HTERT RPE-1 (cell line): ENCODE results near the gene PRDM12.

Source experiments
- in situ Hi-C: fragments of 300-500 bp; cut with MboI; formaldehyde crosslinking; loops from 4 replicates; pipeline ENCODE4 v1.14.3; 2020; ENCODE audit warnings: low sequenced_read_pairs

The PRDM12 gene

DNA sequence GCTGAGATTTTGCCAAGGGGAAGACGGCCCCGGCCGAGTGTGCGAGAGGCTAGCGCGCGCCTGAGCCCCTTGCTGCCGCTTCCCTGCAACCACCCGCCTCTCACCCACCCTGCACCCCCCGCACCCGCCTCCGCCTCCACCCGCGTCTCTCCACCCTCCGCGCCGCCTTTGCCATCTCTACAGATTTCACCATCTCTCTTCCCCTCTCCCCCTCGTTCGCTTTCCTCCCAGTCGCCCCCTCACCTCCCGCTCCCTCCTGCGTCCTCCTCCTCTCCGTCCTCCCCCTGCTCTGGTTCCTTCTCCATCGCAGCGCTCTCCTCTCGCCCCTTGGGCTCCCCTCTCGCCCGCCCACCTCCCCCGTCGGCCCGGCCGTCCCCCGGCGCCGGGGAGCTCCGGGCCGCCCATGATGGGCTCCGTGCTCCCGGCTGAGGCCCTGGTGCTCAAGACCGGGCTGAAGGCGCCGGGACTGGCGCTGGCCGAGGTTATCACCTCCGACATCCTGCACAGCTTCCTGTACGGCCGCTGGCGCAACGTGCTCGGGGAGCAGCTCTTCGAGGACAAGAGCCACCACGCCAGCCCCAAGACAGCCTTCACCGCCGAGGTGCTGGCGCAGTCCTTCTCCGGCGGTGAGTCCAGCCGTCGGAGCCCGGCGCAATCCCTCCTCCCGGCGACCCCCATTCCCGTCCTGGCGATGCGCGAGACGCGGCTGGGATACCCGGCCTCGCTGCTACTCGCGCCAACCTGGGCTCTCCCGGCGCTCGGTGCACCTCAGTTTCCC, at the start of gene PRDM12:
PRDM12 (plus strand) TSS at position 344 of the 778 bp plus-strand sequence; CDS start at position 404, 60 bp downstream.
- in situ Hi-C loops, result no loop called here

GRCh38 chr9:130616451-130616850, 47.9 kb upstream of the PRDM12 start:
- in situ Hi-C loops, result no loop called here

DNA sequence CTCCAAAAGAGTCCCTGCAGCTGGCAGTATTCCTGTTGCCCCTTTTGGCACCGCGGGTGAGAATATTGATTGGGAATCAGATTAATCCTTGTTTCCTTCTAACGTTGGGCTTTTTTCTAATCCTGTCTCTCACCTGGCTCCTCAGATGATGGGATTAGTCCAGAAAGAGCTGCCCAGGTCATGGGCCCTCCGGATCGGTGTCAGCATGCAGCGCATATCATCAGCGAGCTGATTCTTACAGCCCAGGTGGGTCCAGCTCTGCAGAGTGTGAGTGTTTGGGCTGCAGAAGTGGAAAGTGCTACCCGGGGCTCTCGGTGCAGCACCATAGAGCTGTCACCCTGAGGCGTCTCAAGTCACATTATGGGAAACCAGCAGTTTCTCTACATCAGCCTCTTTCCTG, 40.9 kb upstream of the PRDM12 start:
- in situ Hi-C loops, result no loop called here

DNA sequence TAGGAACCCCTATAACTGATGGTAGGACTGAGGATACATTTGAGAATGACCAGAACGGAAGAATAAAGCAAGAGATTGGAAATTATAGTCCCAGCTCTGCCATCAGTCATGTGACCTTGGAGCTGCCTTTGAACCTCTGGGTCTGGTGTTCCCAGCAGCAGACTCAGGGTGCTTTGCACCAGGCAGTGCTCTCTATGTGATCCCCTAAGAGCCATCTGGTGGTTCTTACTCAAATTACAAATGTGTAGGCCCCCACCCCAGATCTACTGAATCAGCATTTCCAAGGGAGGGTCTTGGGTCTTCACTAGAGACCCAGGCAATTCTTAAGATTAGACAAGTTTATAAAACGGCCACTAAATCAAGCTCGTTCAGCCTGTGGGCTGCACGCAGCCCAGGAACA, 40.2 kb upstream of the PRDM12 start:
- in situ Hi-C loops, result no loop called here

DNA sequence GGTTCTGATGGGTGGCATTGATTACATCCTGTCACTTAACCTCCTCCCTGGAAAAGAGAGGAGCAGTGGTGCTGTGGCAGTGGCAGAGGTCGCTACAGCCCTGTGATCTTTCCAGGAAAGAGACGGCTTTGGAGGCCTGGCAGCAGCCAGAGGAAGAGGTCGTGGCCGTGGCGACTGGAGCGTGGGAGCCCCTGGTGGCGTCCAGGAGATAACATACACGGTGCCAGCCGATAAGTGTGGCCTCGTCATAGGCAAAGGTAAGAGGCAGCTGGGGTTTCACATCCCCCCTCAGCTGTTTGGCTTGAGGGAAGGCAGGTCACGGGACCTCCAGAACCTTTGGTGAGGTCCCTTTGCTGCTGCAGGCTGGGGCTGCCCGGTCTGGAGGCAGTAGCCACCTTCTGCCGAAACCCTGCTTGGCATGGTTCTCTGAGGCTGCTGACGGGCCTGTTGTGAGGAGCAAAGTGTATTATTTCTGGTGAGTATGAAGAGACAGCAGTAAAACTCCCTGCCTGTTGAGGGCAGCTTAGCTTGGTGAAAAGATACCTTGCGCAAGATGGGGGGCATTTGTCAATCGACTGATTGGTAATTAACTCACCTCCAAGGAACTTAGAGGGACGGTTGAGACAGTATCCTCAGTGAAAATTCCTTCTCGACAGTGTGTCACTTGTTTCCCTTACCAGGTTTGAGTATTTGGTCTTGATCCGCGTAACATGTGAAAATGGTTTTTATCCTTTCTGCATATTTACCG, 38.0 kb upstream of the PRDM12 start:
- in situ Hi-C loops, result no loop called here

- in situ Hi-C loops, result no loop called here
These were observed 37.3 kb upstream of the PRDM12 start for GRCh38 chr9:130627051-130627450.

DNA sequence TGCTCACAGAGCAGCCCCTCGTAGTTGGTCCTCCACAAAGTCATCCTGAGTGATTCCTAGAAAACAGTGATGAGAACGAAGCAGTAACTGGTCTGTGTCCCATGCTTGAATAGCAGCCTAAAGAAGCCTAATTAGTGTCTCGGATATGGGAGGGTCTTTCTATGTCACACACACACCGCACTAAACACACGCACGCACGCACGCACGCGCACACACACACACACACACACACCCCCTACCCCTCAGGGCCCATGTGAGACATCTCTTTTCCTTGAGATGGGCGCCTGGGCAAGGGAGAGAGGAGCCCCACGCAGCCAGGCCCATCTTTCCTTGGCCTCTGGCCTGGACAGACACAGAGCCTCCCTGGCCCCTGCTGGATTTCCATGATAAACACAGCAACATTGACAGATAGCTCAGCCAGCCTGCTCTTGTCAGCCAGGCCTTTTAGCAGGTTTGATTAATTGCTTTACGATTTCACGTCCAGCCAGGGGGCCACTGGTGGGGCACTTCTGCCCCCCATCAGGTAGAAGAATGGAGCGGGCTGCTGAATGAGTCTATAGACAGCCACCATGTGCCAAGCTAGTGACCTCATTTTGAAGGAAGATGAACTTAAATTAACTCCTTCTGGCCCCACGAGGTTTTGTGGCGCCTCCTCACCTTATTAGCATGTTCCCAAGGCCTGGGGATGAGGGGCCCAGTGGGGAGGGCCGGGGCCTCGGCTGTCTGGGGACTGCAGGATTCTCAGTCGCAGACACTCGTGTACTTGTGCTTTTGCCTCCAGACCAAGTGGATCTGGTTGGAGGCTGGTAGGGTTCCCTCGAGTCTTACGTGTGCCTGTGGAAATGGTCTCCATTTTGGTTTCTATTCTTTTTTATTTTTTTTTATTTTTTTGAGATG, 36.2 kb upstream of the PRDM12 start:
- in situ Hi-C loops, result no loop called here

DNA sequence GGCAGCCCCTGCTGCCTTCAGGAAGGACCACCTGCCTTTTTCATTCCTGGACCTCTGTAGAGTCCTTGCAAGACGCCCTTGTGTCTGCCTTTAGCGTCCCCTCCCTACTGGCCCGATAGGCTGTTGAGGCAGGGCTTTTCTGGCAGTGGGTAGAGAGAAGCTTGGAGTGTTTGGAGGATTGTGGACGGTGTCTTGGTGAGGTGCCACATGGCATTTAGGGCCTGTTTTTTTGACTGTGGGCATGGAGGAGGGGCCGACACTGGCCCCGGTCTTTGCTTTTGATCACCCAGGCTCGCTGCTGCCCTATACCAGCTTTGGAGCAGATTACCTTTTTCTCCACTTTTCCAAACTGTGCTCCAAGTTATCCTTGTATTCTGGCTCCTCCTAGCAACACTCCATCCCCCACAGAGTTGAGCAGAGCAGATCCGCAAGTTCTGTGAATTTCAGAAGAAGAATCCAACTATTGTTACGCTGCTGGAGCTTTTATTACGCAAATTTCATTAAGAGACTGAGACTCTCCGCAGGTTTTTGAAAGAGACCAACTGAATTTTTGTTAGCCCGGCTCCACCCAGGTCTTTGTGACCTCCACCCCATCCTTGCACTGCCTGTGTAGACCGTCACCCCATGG, 34.8 kb upstream of the PRDM12 start:
- in situ Hi-C loops, result no loop called here

DNA sequence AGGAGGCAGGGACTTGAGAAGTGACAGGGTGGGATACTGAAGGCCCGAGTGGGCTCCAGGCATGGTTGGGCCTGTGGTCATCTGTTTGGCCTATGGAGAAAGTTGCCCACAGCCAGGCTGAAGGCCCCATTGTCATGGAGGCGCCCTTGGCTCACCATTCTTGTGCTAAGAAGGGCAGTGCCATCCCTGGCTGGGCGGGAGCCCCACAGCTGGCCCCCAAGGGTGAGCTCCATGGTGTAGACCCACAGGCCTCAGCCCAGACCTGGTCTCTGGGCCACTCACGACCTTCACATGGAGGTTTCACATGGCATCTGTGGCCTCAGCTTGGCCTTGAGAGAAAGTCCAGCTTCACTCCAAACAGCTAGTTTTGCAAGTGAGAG, 34.3 kb upstream of the PRDM12 start:
- in situ Hi-C loops, result no loop called here

GRCh38 chr9:130630506-130631330, 33.7 kb upstream of the PRDM12 start:
- in situ Hi-C loops, result no loop called here

DNA sequence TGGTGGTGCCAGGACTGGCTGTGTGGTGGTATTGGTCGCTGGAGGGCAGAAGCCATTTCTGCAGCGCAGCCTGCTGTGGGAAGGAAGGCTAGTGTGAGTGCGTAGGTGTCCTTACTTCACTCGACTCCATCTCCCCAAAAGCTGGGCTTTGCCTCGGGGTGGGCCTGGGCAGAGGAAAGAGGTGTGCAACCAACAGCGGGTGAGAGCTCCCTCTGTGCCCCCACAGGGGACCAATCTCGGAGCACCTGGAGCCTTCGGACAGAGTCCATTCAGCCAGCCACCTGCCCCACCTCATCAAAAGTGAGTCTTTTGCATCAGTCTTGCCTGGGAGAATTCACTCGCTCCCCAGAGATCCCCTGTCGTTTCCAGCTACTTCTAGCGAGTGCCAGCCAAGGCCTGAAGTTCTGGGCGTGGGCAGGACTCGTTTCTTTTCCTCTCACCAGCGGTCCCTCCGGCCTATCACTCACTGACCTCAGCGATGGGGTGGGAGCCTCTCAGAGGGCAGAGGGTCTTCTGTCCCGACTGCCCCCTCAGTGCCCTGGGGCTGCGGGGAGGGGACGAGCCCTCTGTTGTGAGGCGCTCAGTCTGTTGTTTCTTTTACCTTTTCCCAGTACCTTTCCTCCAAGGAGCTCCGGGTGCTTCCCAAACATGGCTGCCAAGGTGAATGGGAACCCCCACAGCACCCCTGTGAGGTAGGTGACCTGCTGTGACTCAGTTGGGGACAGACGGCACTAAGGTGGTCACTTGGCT, 32.9 kb upstream of the PRDM12 start:
- in situ Hi-C loops, result no loop called here

GRCh38 chr9:130632081-130632710, 32.2 kb upstream of the PRDM12 start:
- in situ Hi-C loops, result no loop called here

GRCh38 chr9:130632841-130633240, 31.6 kb upstream of the PRDM12 start:
- in situ Hi-C loops, result no loop called here

GRCh38 chr9:130633336-130634190, 30.8 kb upstream of the PRDM12 start:
- in situ Hi-C loops, result no loop called here

- in situ Hi-C loops, result no loop called here
These were observed 30.1 kb upstream of the PRDM12 start for GRCh38 chr9:130634191-130634768.

DNA sequence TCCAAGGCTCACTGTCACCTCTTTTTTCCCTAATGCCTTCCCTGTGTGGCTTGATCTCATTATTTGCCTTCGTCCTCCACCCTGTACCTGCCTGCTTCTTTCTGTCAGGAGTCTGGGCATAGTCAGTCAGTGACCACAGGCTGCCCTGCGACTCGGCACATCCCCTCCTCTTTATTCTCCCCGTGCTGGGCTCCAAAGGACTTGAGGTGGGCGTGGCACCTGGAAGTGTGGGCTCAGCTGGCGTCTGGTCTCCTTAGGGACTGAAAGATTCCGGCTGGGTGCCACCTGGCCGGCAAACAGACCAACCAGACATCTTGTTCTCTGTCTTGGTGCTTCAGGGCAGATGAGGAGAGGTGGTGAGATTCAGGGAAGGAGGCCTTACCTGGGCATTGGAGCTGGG, 29.6 kb upstream of the PRDM12 start:
- in situ Hi-C loops, result no loop called here

DNA sequence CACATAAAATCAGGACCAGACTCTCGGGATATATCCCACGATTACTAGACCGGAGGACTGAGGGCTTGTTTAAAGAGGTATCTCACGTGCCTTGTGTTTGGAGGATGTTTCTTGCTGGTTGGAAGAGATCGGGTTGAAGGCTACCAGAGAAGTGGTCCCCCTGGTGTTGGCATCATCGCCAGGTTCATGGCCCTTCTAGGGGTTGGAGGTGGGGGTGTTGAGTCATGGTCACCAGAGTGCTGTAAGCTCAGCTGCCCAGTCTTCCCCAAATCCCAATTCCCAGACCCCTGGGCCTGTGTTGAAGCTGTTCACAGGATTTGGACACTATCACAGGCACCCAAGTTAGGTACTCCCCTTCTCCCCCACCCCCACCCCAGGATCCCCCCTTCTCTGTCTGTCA, 29.1 kb upstream of the PRDM12 start:
- in situ Hi-C loops, result no loop called here
